ENCODE data around the gene TMEM207.

TMEM207 gene

GRCh38 chr3:190382082-190382481 is 67.6 kb downstream of the TMEM207 start:
- no peak for DNase-seq

GRCh38 chr3:190381441-190381840 is 68.3 kb downstream of the TMEM207 start:
- no peak for DNase-seq

GRCh38 chr3:190380184-190380583 is 69.5 kb downstream of the TMEM207 start:
- DNase-seq = no peak

All from stimulated activated naive CD4-positive, alpha-beta T cell (primary cell).